Natural killer cell (primary cell): ENCODE data around the gene ANKRD31. TPM values are rescaled to one million over a fixed set of nuclear protein-coding genes. Genes with fewer than 3 reads are reported as not detected.
"Not testable (repeated sequence)": the region's sequence is repeated elsewhere in the genome, so short reads cannot be mapped to it uniquely, and the experiment has no call there.

Experiments used
- ATAC-seq, 3 donors: fragments of 150-1000 bp in 2 of 3; fragments of 200-7000 bp in 1 of 3; cut with Tn5 transposase; 1 replicate in 1 of 3; 2 replicates in 2 of 3; pipeline ENCODE4 v1.10.0; 2021; ENCODE audit warnings: mild to moderate bottlenecking in 2 of 3, moderate library complexity in 2 of 3
- DNase-seq, 2 donors: peaks; one replicate each; pipeline versions ENCODE4 v3.0.0 to v3.0.0-alpha.2; 2013 to 2021; ENCODE audit warnings: mixed read lengths in 1 of 2
- H3K27ac ChIP-seq: one replicate; pipeline ENCODE4 v1.5.1; 2013; ENCODE audit warnings: mild to moderate bottlenecking, low read length
- H3K27me3 ChIP-seq: one replicate; pipeline ENCODE4 v1.6.1; 2013; ENCODE audit warnings: low read length; ENCODE audit not compliant: control insufficient read depth, insufficient read depth
- H3K36me3 ChIP-seq: one replicate; pipeline ENCODE4 v1.6.1; 2013; ENCODE audit warnings: low read length; ENCODE audit not compliant: control insufficient read depth, insufficient read depth
- H3K4me1 ChIP-seq: one replicate; pipeline ENCODE4 v1.6.1; 2013; ENCODE audit warnings: low read length; ENCODE audit not compliant: control insufficient read depth, insufficient read depth
- H3K4me3 ChIP-seq: one replicate; pipeline ENCODE4 v1.5.1; 2013; ENCODE audit warnings: low read length
- H3K9me3 ChIP-seq: one replicate; pipeline ENCODE4 v1.6.1; 2013; ENCODE audit warnings: low read length; ENCODE audit not compliant: control insufficient read depth, insufficient read depth
- H3K27ac Mint-ChIP-seq, 2 donors: one replicate each; pipeline ENCODE4 v1.8.0; 2022; ENCODE audit warnings: mild to moderate bottlenecking in 2 of 2, mixed read lengths in 2 of 2, moderate library complexity in 1 of 2
- H3K27me3 Mint-ChIP-seq, 2 donors: one replicate each; pipeline ENCODE4 v1.8.0; 2022; ENCODE audit warnings: low read depth in 2 of 2, mixed read lengths in 2 of 2
- H3K36me3 Mint-ChIP-seq: one replicate; pipeline ENCODE4 v1.8.0; 2022; ENCODE audit warnings: mixed read lengths
- H3K4me1 Mint-ChIP-seq, 2 donors: one replicate each; pipeline ENCODE4 v1.8.0; 2022; ENCODE audit warnings: mixed read lengths in 2 of 2
- H3K4me3 Mint-ChIP-seq: one replicate; pipeline ENCODE4 v1.8.0; 2022; ENCODE audit warnings: mild to moderate bottlenecking, moderate library complexity, mixed read lengths
- H3K9me3 Mint-ChIP-seq, 2 donors: one replicate each; pipeline ENCODE4 v1.8.0; 2022; ENCODE audit warnings: mixed read lengths in 2 of 2
- CTCF ChIP-seq: fragments of 200-600 bp; IDR thresholded peaks from one replicate; pipeline ENCODE4 v1.8.0; 2022; ENCODE audit warnings: antibody characterized with exemption
- WGBS: methylation state at CpG from one replicate; pipeline ENCODE4 v1.1.7; 2013; ENCODE audit warnings: missing lambda C conversion rate; ENCODE audit not compliant: insufficient coverage; 5-methylcytosine and 5-hydroxymethylcytosine counted together
- intact Hi-C: fragments of 100-400 bp; cut with micrococcal nuclease; formaldehyde crosslinking; loops from one replicate; pipeline ENCODE4 v1.14.2; 2022
- total RNA-seq, 4 donors: library from RNA; stranded (reverse); fragments of 120-200 nt in 1 of 4; gene quantifications; one replicate each; pipeline versions ENCODE4 v1.2.3 to v1.2.4, GENCODE V29; 2013 to 2022

Gene ANKRD31
- total RNA-seq, 3 donors from 2014 or later (not counting 1 experiment from before 2014, with no cell fraction given), result 0.09 to 0.15 (median 0.12) TPM

- H3K36me3 ChIP-seq, result no peaks in the 10 kb centered on the region
- H3K4me3 Mint-ChIP-seq, result no peak overlapping the region
- H3K4me3 ChIP-seq, result no peak overlapping the region
- no peak overlapping the region for H3K27ac ChIP-seq
- intact Hi-C loops, result no loop called here
- no peaks in the 10 kb centered on the region for H3K4me1 Mint-ChIP-seq
- DNase-seq (no peak), ATAC-seq (no peak)
- no peaks in the 10 kb centered on the region for H3K4me1 ChIP-seq
- peaks cover 4% of the 10 kb centered on the region for H3K9me3 ChIP-seq
- TF ChIP-seq CTCF, result no peak
- H3K27me3 Mint-ChIP-seq, result peaks cover 0 to 14% of the 10 kb centered on the region in 2 donors
- 94% methylated on average over 21 of the region's 21 CpGs for WGBS
- no peak overlapping the region for H3K27ac Mint-ChIP-seq
- peaks cover 2 to 3% of the 10 kb centered on the region in 2 donors for H3K9me3 Mint-ChIP-seq
- no peaks in the 10 kb centered on the region for H3K36me3 Mint-ChIP-seq
- H3K27me3 ChIP-seq, result no peaks in the 10 kb centered on the region
Measured at GRCh38 chr5:75130818-75131349, 105.8 kb downstream of the ANKRD31 start.

- H3K27me3 Mint-ChIP-seq, result peaks cover 0 to 3% of the 10 kb centered on the region in 2 donors
- H3K27ac ChIP-seq, result no peak overlapping the region
- intact Hi-C loops, result no loop called here
- no peak for DNase-seq
- H3K36me3 Mint-ChIP-seq, result no peaks in the 10 kb centered on the region
- no peaks in the 10 kb centered on the region for H3K36me3 ChIP-seq
- H3K4me1 Mint-ChIP-seq, result no peaks in the 10 kb centered on the region
- H3K27me3 ChIP-seq, result no peaks in the 10 kb centered on the region
- H3K27ac Mint-ChIP-seq, result no peak overlapping the region
- H3K9me3 Mint-ChIP-seq, result no peaks in the 10 kb centered on the region
- no peak overlapping the region for H3K4me3 ChIP-seq
- no peaks in the 10 kb centered on the region for H3K4me1 ChIP-seq
- H3K9me3 ChIP-seq, result no peaks in the 10 kb centered on the region
- H3K4me3 Mint-ChIP-seq, result no peak overlapping the region
- TF ChIP-seq CTCF, result no peak
- ATAC-seq, result no peak
Measured at GRCh38 chr5:75116856-75117255, 119.8 kb downstream of the ANKRD31 start.

- H3K27ac Mint-ChIP-seq, intact Hi-C loops, ATAC-seq, H3K4me3 ChIP-seq, H3K9me3 ChIP-seq, H3K27me3 ChIP-seq, H3K36me3 ChIP-seq, H3K4me1 ChIP-seq, H3K36me3 Mint-ChIP-seq, DNase-seq, H3K4me1 Mint-ChIP-seq, H3K4me3 Mint-ChIP-seq, H3K27ac ChIP-seq, H3K27me3 Mint-ChIP-seq, H3K9me3 Mint-ChIP-seq: not testable (repeated sequence)
- WGBS, result no CpG with 5 or more reads among the region's 1 CpG
Measured at GRCh38 chr5:75114311-75114710, 122.4 kb downstream of the ANKRD31 start.

GRCh38 chr5:75113354-75114113 lies 123.1 kb downstream of the ANKRD31 start:
- Histone ChIP-seq H3K9me3 (no peaks in the 10 kb centered on the region), H3K27me3 (no peaks in the 10 kb centered on the region), H3K27ac (no peak overlapping the region), H3K36me3 (no peaks in the 10 kb centered on the region), H3K4me1 (no peaks in the 10 kb centered on the region), H3K4me3 (no peak overlapping the region)
- intact Hi-C loops, result no loop called here
- no peaks in the 10 kb centered on the region for H3K36me3 Mint-ChIP-seq
- peaks cover 8 to 9% of the 10 kb centered on the region in 2 donors for H3K27me3 Mint-ChIP-seq
- no peak for DNase-seq
- 100% methylated on average over 2 of the region's 4 CpGs for WGBS
- no peak for TF ChIP-seq CTCF
- ATAC-seq, result no peak
- no peaks in the 10 kb centered on the region for H3K4me1 Mint-ChIP-seq
- no peaks in the 10 kb centered on the region for H3K9me3 Mint-ChIP-seq
- no peak overlapping the region for H3K4me3 Mint-ChIP-seq
- H3K27ac Mint-ChIP-seq, result no peak overlapping the region
